Activated CD8-positive, alpha-beta memory T cell treated with anti-CD3 and anti-CD28 coated beads for 48 hours (primary cell): Measurements from ENCODE around the gene SH2D3C.
"Not testable (repeated sequence)": the region's sequence is repeated elsewhere in the genome, so short reads cannot be mapped to it uniquely, and the experiment has no call there.

ENCODE experiments used
- DNase-seq, 3 experiments: peaks; one replicate each; pipeline ENCODE4 v3.0.0-alpha.2; 2020; ENCODE audit warnings: low read depth in 2 of 3, low spot score in 2 of 3

The SH2D3C gene

DNA sequence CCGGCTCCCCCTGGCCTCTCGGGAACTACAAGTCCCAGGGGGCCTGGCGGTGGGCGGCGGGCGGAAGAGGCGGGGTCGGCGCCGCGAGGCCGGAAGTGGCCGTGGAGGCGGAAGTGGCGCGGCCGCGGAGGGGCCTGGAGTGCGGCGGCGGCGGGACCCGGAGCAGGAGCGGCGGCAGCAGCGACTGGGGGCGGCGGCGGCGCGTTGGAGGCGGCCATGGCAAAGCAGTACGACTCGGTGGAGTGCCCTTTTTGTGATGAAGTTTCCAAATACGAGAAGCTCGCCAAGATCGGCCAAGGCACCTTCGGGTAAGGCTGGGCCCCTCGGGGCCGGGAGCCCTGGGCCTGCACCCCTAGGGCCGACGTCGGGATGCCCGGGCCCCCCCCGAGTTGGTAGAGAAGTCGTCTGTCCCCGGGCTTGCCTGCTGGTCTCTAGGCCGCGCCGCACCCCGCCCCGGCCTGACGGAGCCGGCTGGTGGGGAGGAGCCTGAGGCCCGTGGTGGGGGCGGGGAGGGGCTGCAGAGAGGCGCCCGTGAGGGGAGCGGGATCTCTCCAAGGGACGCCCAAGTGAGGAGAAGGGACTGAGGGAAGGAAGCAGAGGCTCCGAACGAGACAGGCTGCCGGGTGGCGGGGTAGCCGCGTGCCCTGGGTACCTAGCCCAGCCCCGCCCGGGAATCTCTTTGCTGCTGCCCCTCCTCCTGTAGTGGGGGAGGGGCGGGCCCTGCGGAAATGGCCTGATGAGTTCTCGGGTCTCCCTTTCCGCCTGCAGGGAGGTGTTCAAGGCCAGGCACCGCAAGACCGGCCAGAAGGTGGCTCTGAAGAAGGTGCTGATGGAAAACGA, 7.7 kb upstream of the SH2D3C start, which contains the start of gene CDK9:
Gene CDK9 (plus strand): TSS at position 102 of the 840 bp plus-strand sequence. CDS start 115 bp downstream, at position 217.
- peak; percentile 87 to 89 (median 87) for DNase-seq

DNA sequence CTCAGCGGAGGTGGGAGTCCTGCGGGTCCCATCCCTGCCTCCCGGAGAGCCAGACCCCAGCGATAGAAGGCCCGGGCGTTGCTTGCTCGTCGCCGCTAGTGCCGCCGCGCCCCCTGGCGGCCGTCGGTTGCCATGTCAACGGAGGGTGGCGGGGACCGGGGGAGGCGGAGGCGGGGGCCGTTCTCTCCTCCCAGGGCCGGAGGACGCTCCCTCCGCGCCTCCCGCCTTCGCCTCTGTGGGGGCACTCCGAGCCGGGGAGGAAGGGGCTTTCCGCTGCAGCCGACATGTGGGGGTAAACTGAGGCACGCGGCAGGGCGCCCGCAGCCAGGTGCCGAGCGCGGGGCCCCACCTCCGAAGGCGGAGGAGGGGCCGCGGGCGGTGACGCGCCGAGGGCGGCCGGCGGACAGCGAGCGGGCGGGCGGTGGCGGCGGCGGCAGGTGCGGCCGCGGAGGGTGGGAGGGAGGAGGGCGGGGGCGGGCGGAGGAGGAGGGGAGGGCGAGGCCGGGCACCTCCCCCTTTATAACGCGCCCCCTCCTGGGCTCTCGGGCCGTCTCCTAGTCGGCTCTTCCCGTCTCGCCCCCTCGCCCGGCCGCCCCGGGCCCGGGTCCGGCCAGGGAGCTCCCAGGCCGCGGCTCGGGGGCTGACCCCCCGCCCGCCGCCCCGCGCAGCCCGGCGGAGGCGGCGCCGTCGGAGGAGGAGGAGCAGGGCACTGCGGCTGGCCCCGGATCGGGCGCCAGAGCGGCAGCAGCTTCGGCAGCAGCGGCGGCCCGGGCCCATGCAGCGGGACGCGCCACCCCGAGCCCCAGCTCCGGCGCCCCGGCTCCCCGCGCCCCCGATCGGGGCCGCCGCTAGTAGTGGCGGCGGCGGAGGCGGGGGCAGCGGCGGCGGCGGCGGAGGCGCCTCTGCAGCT, 6.8 kb upstream of the SH2D3C start:
- peak; percentile 79 to 84 (median 83) for DNase-seq

DNA sequence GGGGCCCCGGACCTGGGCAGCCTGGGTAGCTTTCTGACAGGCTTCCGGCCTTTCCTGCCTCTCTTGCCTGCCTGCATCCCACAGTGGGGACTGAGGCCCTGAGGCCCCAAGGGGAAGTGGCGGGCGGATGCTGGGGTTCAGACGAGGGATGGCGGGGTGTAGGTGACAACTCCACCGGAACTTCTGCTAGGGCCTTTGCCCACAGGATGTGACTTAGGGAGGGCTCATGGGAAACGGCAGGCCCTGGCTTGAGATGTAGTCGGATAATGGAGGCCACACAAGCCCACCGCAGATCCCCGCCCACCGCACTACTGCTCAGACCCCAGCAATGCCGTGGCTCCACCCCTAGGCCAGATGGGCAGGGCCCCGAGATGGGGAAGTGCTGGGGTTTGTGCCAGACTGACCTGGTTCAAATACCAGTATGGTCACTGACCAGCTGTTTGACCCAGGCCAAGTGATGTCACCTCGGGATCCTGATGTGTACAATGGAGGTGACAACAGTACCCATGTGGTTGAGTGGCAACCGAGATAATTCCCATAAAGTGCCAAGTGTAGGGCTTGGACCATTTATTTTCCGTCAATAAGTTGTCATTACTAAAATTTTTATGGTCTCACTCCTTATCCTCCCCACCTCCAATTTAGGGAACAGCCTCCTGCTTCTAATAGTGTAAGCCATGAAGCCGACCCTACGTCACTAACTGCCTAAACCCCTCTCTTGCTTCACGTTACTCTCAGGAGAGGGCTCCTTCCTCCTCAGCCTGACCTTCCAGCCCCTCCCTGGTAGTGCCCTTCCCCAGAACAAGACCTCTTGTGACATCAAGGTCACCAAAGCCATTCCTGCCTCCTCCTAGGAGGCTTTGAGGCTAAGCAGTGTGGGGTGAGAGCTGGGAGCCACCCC, 4.9 kb upstream of the SH2D3C start:
- DNase-seq = peak; percentile 57 to 67 (median 58)

DNA sequence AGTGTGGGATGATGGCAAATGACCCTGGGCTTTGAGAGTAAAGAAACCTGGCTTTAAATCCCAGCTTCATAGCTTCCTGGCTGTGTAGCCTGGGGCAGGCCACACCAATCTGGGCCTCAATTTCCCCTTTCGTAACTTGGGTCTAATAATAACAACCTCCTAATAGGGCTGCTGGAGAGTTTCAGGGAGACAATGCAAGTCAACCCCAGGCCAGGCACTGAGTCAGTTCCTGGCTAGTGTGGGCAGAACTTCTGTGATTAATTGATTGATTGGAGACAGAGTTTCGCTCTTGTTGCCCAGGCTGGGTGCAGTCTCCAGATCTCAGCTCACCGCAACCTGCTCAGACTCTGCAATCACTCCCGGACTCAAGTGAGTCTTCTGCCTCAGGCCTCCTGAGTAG, 3.3 kb upstream of the SH2D3C start:
- no peak for DNase-seq

DNA sequence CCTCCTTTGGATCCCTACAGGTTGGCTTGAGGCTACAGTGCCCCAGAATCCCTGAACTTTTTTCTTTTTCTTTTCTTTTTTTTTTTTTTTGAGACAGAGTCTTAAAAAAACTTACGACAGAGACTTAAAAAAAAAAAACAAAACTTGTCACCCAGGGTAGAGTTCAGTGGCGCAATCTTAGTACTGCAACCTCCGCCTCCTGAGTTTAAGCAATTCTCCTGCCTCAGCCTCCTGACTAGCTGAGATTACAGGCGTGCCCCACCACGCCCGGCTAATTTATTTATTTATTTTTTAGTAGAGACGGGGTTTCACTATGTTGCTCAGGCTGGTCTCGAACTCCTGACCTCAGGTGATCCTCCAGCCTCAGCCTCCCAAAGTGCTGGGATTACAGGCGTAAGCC, 2.4 kb upstream of the SH2D3C start:
- not testable (repeated sequence) for DNase-seq

DNA sequence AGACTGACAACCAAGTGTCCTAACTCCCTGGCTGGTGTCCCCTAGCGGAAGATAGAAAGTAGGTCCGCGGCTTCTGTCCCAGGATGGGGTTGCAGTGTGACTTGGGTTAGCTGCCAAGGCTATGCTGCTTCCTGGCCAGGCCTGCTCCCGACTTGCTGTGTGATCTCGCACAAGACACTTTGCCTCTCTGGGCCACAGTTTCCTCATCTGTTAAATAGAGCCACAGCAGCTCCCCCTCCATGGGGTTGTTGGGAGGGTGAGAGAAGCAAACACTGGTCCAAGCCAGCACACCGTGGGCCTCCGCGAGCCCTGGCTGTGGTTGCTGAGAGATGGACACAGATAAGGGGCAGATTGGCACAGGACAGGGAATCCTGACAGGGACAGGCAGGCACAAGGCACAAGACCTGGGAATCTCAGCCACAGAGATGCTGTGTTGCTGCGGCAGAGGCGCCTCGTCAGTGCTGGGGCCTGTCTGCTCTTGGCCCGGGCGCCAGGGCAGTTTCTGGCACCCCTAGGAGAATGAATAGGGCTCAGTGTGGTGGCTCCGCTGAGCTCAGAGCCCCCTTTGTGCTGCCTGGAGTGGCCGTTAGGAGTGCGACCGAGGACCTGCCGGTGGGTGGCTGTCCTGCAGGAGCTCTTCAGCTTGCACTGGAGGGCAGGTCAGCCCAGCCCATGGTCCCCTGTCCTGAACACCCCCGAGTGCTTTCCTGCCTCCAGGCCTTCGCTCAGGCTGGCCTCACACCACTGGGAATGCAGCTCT, 1.8 kb upstream of the SH2D3C start:
- DNase-seq = no peak

DNA sequence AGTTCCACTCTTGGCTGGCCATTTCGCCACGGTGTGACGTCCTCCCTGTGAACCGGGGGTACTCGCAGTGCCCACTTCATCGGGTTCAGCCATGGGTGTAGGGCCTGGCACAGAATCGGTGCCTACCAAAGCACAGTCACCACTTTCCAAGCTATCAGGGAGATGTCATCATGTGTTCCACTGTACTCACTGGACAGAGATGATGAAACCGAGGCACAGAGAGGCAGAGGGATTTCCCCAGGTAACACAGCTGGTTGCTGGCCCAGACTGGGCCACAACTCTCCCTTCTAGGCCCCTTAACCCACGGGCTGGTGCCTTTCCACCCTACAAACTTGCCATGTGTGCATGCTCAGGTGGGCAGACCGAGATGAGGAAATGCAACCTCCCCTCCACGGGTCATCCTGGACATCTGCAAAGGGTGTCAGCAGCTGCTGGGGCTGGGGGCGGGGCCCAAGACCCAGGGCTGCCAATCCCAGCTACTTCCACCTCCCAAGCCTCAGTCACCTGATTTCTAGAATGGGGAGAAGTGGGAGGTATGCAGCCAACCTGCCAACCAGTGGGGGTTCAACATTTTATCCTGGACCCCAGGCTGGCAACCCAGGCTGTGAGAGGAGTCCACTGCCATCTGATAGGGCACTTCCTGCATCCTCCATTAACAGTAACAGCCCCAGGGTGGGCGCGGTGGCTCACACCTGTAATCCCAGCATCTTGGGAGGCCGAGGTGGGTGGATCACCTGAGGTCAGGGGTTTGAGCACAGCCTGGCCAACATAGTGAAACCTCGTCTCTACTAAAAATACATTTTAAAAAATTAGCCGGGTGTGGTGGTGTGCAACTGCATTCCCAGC, 893 bp upstream of the SH2D3C start:
- DNase-seq = peak in 1 of 3 experiments; percentile 40

DNA sequence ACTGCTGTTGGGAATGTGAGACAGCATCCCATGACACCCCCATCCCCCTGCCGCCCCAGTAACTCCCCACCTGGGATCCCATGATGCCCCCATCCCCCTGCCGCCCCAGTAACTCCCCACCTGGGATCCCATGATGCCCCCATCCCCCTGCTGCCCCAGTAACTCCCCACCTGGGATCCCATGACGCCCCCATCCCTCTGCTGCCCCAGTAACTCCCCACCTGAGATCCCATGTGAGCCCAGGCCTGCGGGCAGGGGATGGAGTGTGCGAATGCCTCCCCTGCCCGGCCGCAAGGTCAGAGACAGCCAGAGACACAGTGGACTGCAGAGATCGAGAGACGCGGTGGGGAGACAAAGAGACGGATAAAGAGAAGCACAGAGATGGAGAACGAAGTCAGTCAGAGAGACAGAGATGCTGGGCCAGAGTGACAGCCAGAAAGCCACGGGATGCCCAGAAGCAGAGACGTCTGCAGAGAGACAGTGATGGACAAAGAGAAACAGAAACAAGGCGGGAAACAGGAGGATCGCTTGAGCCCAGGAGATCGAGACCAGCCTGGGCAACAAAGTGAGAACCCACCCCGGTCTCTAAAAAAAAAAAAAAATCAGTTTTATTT, 992 bp downstream of the SH2D3C start:
- DNase-seq = no peak

DNA sequence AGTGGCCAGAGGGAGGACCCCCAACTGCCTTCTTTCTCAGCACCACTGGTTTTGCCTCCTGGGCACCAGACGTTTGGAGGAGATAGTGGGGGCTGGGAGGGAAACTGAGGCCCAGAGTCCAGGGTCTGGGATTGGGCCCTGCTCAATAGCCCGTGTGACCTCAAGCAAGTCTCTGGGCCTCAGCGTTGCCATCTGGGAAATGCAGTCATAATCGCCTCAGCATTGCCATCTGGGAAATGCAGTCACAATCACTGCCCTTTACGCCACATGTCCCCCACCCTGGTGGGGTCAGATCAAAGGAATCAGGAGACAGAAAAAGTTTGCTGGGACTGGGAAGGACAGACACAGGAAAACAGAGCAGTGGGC, 1.6 kb downstream of the SH2D3C start:
- DNase-seq = no peak

DNA sequence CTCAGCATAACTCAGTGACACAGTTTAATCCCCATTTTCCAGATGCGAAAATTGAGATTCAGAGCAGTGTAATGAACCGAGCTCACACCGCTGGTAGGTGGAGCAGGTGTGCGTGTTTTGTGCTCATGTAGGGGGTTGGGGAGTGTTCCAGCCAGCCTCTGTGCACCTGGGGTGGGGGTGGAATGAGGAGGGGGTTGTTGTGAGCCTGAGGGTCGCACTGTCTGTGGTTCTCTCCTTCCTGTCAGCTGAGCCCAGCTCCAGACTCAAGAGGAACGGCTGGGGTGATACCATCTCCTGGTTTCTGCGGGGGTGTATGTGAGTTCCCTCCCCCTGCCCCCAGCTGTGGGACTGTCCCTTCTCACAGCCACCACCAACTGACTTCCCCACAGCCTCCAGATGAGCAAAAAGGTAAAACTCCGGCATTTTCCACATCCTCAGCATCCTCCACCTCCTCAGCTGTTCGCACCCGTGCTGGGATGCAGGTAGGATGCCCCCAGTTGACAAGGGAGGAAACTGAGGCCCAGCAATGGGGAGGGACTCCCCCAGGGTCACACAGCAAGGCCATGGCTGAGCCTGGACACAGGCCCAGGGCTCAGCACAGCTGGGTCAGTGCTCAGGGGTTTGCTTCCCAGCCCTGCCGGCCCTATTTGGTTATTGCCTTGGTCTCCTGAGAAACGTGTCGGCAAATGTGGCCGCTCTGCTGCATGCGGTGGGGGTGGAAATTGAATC, 2.1 kb downstream of the SH2D3C start:
- DNase-seq = peak in 2 of 3 experiments; percentile 35 to 63

DNA sequence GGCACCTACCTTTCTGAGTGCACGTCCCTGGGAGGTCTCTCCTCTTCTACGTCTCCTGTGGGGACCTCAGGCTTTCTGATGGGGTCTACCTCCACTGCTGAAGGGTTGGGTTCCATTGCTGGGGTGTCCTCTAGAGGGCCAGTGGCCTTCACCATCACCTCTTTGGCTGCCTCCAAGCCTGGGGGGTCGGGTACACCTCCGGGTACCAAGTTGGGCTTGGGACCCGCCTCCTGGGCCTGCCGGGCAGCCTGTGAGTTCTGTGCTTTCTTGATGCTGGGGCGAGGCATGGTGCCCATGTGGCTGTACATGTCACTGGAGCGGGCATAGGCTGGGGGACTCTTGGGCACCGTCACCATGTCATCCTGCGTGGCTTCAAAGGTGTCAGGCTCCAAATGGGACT, 4.5 kb downstream of the SH2D3C start:
- DNase-seq = no peak

DNA sequence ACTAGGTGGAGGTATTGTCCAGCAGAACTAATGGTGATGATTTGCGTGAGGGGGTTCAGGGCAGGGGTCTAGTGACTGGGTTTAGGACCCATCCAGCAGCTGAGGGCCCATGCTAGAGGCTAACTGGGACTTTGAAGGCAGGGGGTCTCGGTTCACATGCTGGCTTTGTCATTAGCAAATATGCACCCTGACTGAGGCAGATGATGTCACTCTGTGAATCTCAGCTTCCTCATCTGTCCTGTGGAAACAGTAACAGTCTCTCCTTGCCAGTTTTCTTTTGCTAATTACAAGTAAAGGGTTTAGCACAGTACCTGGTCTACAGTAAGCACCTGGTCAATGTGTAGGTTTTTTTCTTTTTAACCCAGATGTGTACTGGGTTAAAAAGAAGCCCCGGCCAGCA, 5.2 kb downstream of the SH2D3C start:
- DNase-seq = no peak

DNA sequence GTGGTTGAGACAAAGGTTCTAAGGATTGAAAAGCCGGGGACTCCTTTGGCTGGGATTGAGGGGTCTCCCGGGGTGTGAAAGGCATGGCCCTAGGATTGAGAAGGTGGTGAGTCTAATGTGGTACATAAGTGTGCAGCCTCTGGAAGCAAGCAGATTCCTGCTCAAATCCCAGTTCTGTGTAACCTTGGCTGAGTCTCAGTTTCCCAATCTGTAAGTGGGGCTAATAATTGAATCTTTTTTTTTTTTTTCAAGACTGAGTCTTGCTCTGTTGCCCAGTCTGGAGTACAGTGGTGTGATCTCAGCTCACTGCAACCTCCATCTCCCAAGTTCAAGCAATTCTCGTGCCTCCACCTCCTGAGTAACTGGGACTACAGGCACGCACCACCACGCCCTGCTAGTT, 5.9 kb downstream of the SH2D3C start:
- no peak for DNase-seq

DNA sequence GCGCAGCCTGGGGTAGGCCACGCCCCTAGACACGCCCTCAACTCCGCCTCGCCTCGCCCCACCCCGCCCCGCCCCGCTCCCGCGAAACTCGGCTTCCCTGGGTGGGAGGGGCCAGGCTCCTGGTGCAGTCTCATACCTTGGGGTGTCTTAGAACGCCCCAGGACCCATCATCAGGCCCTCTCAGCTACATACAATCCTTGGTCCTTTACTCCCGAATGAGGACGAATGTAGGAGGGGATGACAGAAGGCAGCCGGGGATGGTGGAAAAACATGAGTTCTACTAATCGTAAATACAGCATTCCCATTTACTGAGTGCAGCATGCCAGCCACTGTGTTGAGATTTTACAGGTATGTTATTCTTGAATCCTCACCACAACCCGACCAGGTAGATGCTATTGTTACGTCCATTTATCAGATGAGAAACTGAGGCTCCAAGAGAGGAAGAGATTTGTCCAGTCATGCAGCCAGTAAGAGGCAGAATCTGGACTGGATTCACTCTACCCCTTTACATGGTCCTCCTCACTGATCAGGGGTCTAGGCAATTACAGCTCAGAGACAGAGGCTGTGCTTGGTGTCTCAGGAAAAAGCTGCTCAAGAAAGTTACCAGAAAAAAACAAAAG, 6.8 kb downstream of the SH2D3C start:
- no peak for DNase-seq

DNA sequence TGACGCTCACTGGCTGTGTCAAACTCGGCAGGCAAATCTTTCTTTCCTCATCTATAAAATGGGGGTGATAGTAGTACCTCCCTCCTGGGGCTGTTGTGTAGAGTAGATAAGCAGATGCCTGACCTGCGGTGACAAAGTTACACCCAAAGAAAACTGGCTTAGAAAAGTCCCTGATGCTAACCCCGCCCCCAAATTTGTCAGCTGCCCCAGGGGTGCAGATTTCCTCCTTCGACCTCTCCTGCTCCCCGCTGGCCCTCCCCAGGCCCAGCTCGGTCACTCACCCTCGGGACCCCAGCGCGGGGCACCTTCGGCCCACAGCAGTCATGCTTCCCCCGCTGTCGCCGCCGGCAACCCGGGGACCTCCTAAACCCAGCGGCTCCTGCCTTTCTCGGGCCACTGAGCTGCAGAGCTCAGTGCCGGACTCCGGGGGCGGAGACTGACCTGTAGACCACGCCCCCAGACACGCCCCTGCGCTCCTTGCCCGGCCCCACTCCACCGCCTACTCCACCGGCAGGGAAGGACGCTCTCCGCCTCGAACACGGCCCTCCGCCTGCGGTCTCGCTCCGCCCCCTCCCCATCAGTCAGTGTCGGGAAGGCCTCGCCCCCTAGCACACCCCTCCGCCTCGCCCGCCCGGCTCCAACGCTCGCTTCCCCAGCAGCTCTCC, 7.4 kb downstream of the SH2D3C start:
- peak; percentile 94 to 95 (median 94) for DNase-seq

DNA sequence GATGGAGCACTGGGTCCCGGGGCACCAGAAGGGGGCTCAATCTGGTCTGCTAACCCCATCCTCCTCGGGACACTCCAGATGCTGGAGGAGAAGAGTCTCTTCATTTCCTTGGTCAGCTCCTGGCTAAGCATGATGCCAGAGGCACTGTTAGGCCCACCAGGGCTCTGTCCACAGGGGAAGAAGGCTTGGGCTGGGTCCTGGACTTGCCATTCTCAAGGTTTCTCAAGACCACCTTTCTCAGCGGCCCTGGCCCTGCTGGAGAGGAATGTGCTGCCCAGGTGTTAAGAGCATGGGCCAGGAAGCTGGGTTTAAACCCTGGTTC, 7.9 kb downstream of the SH2D3C start:
- no peak for DNase-seq

DNA sequence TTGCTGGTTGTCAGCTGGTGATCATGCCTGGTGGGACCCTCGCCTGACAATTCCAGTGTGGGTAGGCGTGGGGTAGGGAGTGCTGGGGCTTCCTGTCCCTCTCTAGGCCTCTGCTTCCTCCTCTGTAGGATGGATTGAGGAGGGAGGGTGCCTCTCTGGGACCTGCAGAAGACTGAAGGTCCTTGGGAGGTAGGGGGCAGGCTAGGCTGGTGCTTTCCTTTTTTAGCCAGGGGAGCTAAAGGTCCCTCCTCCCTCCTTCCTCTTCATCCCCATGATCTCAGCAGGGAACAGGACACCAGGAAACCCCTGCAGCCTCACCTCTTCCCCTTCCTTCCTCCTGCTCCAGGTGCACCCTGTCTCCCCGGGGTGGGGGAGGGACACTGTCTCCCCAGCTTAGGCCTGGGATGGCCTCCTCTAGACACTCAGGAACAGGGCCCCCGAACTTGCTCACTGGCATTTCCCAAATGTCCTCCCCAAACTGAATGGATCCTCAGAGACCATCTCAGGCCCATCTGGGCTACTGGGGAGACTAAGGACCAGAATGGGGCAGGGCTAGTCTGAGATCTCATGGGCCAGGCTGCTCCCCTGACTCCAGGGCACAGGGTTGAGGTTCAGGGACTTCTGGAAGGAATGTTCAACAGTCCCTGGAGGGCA, 8.4 kb downstream of the SH2D3C start:
- no peak for DNase-seq
